ENCODE results near the gene HNF1B.

The HNF1B gene

GRCh38 chr17:37677021-37677420, 67.8 kb downstream of the HNF1B start:
- no peak overlapping the region for H3K4me2 ChIP-seq
- no peak overlapping the region for H2AFZ ChIP-seq (ENCODE audit: low read depth)
- no peaks in the 10 kb centered on the region for H3K4me1 ChIP-seq (ENCODE audit: low read depth, poor library complexity, severe bottlenecking)
- TF ChIP-seq CTCF (conservative IDR thresholded peaks at IDR 0.05; ENCODE audit: low read depth, low read length) = no peak
- no peak overlapping the region for H3K27ac ChIP-seq
- no peaks in the 10 kb centered on the region for H4K20me1 ChIP-seq (ENCODE audit: insufficient read depth)
- no peak overlapping the region for H3K9ac ChIP-seq
- no peak overlapping the region for H3K4me3 ChIP-seq (IDR thresholded peaks at IDR 0.05; ENCODE audit: insufficient read depth, low read depth, low read length)
- H3K79me2 ChIP-seq (ENCODE audit: insufficient read depth, low read depth) = no peaks in the 10 kb centered on the region
- H3K27me3 ChIP-seq (ENCODE audit: insufficient read depth, low read depth) = no peaks in the 10 kb centered on the region
- no peaks in the 10 kb centered on the region for H3K36me3 ChIP-seq (ENCODE audit: insufficient read depth)

GRCh38 chr17:37676115-37676925, 68.5 kb downstream of the HNF1B start:
- Histone ChIP-seq H3K36me3 (ENCODE audit: insufficient read depth) (no peaks in the 10 kb centered on the region), H3K27ac (no peak overlapping the region), H3K79me2 (ENCODE audit: insufficient read depth, low read depth) (no peaks in the 10 kb centered on the region), H3K4me2 (no peak overlapping the region), H2AFZ (ENCODE audit: low read depth) (no peak overlapping the region), H3K27me3 (ENCODE audit: insufficient read depth, low read depth) (no peaks in the 10 kb centered on the region), H3K4me1 (ENCODE audit: low read depth, poor library complexity, severe bottlenecking) (no peaks in the 10 kb centered on the region), H3K9ac (no peak overlapping the region), H3K4me3 (IDR thresholded peaks at IDR 0.05; ENCODE audit: insufficient read depth, low read depth, low read length) (no peak overlapping the region), H4K20me1 (ENCODE audit: insufficient read depth) (no peaks in the 10 kb centered on the region)
- TF ChIP-seq CTCF (conservative IDR thresholded peaks at IDR 0.05; ENCODE audit: low read depth, low read length) = no peak

- no peak overlapping the region for H2AFZ ChIP-seq (ENCODE audit: low read depth)
- H3K79me2 ChIP-seq (ENCODE audit: insufficient read depth, low read depth) = no peaks in the 10 kb centered on the region
- no peaks in the 10 kb centered on the region for H3K36me3 ChIP-seq (ENCODE audit: insufficient read depth)
- H3K4me3 ChIP-seq (IDR thresholded peaks at IDR 0.05; ENCODE audit: insufficient read depth, low read depth, low read length) = no peak overlapping the region
- no peak overlapping the region for H3K9ac ChIP-seq
- no peak overlapping the region for H3K4me2 ChIP-seq
- no peak overlapping the region for H3K27ac ChIP-seq
- no peaks in the 10 kb centered on the region for H3K27me3 ChIP-seq (ENCODE audit: insufficient read depth, low read depth)
- TF ChIP-seq CTCF (conservative IDR thresholded peaks at IDR 0.05; ENCODE audit: low read depth, low read length) = no peak
- no peaks in the 10 kb centered on the region for H3K4me1 ChIP-seq (ENCODE audit: low read depth, poor library complexity, severe bottlenecking)
- no peaks in the 10 kb centered on the region for H4K20me1 ChIP-seq (ENCODE audit: insufficient read depth)
Observed at GRCh38 chr17:37674511-37674910, 70.3 kb downstream of the HNF1B start.

- no peak overlapping the region for H3K4me3 ChIP-seq (IDR thresholded peaks at IDR 0.05; ENCODE audit: insufficient read depth, low read depth, low read length)
- no peaks in the 10 kb centered on the region for H4K20me1 ChIP-seq (ENCODE audit: insufficient read depth)
- no peak overlapping the region for H2AFZ ChIP-seq (ENCODE audit: low read depth)
- no peak overlapping the region for H3K27ac ChIP-seq
- no peak overlapping the region for H3K4me2 ChIP-seq
- H3K27me3 ChIP-seq (ENCODE audit: insufficient read depth, low read depth) = no peaks in the 10 kb centered on the region
- no peaks in the 10 kb centered on the region for H3K36me3 ChIP-seq (ENCODE audit: insufficient read depth)
- no peaks in the 10 kb centered on the region for H3K4me1 ChIP-seq (ENCODE audit: low read depth, poor library complexity, severe bottlenecking)
- H3K9ac ChIP-seq = no peak overlapping the region
- no peak for TF ChIP-seq CTCF (conservative IDR thresholded peaks at IDR 0.05; ENCODE audit: low read depth, low read length)
- H3K79me2 ChIP-seq (ENCODE audit: insufficient read depth, low read depth) = no peaks in the 10 kb centered on the region
Observed at GRCh38 chr17:37673386-37673785, 71.5 kb downstream of the HNF1B start.
